Activated CD8-positive, alpha-beta T cell treated with anti-CD3 and anti-CD28 coated beads for 36 hours (primary cell): ENCODE results near the gene LPP. TPM values are rescaled to one million over a fixed set of nuclear protein-coding genes. Genes with fewer than 3 reads are reported as not detected.

Source experiments
- ATAC-seq: fragments of 200-7000 bp; cut with Tn5 transposase; one replicate; pipeline ENCODE4 v1.10.0; 2021; ENCODE audit warnings: mild to moderate bottlenecking, moderate library complexity
- CTCF ChIA-PET: fragments of 350-600 bp; sonication (Branson Sonifier 250); formaldehyde crosslinking; loops from one replicate; lab custom pipeline; 2021; ENCODE audit warnings: antibody characterized with exemption; lab: Charles Lee
- POLR2A ChIA-PET: fragments of 350-600 bp; sonication (Branson Sonifier 250); formaldehyde crosslinking; loops from one replicate; lab custom pipeline; 2021; ENCODE audit warnings: antibody characterized with exemption; lab: Charles Lee
- DNase-seq: peaks from one replicate; pipeline ENCODE4 v3.0.0-alpha.2; 2020
- H3K27ac Mint-ChIP-seq: one replicate; pipeline ENCODE4 v1.8.0; 2021; ENCODE audit warnings: mild to moderate bottlenecking, mixed read lengths
- H3K27me3 Mint-ChIP-seq: one replicate; pipeline ENCODE4 v1.8.0; 2021; ENCODE audit warnings: mixed read lengths
- H3K36me3 Mint-ChIP-seq: one replicate; pipeline ENCODE4 v1.8.0; 2021; ENCODE audit warnings: low read depth, mixed read lengths
- H3K4me1 Mint-ChIP-seq: one replicate; pipeline ENCODE4 v1.8.0; 2021; ENCODE audit warnings: low read depth, mixed read lengths
- H3K4me3 Mint-ChIP-seq: one replicate; pipeline ENCODE4 v1.8.0; 2021; ENCODE audit warnings: mild to moderate bottlenecking, moderate library complexity, mixed read lengths
- H3K9me3 Mint-ChIP-seq: one replicate; pipeline ENCODE4 v1.8.0; 2021; ENCODE audit warnings: mixed read lengths
- intact Hi-C: fragments of 100-400 bp; cut with micrococcal nuclease; formaldehyde crosslinking; loops from one replicate; pipeline ENCODE4 v1.10.0; 2022
- total RNA-seq, 2 experiments: library from RNA; stranded (reverse); gene quantifications; one replicate each; pipeline ENCODE4 v1.2.3, GENCODE V29; 2021
- TF ChIP-seq, protein P1 (sequence below): fragments of 200-600 bp; IDR thresholded peaks from one replicate; pipeline ENCODE4 v1.8.0; 2022; ENCODE audit warnings: antibody characterized with exemption, mild to moderate bottlenecking

Gene LPP
- total RNA-seq, 2 experiments from 2014 or later, result 16.4 to 22.6 TPM

DNA sequence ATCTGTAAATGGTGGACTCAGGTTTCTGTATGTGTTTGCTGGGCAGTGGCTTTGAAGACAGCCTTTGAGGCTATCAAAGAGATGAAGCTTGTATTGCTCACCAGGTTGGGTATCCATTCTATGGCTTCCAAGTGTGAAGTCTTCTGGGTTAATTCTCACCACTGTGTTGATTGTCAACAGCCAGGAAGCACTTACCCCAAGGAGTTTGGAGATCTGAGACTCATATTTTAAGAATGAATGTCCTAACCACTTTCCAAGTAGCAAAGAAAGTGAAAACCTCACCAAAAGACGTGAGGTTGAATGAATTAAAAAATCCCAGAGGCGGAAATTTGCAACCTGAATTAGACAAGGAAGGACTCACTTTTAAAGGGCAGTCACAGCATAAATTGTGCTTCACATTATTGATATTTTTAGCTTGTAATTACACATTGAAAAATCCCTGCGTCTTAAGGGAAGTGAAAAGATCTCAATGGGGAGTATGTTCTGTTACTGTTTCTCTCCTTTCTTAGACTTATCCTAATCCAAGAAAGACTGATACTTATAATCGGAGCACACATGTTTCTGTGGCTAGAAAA is 713.8 kb downstream of the LPP start:
- H3K4me1 Mint-ChIP-seq, result no peaks in the 10 kb centered on the region
- H3K27me3 Mint-ChIP-seq, result no peaks in the 10 kb centered on the region
- ATAC-seq (no peak), DNase-seq (no peak)
- ChIA-PET POLR2A (interaction anchor here (1.2 kb wide), 1 partner anchor 13 kb away, joined by 3 read pairs; no protein-coding TSS in a partner anchor), CTCF (interaction anchor here (1.1 kb wide), 1 partner anchor 1128 kb away, joined by 4 read pairs; no protein-coding TSS in a partner anchor)
- H3K36me3 Mint-ChIP-seq, result peaks cover 1% of the 10 kb centered on the region
- no peak overlapping the region for H3K27ac Mint-ChIP-seq
- H3K4me3 Mint-ChIP-seq, result no peak overlapping the region
- TF ChIP-seq, protein P1, sequence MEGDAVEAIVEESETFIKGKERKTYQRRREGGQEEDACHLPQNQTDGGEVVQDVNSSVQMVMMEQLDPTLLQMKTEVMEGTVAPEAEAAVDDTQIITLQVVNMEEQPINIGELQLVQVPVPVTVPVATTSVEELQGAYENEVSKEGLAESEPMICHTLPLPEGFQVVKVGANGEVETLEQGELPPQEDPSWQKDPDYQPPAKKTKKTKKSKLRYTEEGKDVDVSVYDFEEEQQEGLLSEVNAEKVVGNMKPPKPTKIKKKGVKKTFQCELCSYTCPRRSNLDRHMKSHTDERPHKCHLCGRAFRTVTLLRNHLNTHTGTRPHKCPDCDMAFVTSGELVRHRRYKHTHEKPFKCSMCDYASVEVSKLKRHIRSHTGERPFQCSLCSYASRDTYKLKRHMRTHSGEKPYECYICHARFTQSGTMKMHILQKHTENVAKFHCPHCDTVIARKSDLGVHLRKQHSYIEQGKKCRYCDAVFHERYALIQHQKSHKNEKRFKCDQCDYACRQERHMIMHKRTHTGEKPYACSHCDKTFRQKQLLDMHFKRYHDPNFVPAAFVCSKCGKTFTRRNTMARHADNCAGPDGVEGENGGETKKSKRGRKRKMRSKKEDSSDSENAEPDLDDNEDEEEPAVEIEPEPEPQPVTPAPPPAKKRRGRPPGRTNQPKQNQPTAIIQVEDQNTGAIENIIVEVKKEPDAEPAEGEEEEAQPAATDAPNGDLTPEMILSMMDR, result no peak
- intact Hi-C loops, result no loop called here
- H3K9me3 Mint-ChIP-seq, result no peaks in the 10 kb centered on the region

DNA sequence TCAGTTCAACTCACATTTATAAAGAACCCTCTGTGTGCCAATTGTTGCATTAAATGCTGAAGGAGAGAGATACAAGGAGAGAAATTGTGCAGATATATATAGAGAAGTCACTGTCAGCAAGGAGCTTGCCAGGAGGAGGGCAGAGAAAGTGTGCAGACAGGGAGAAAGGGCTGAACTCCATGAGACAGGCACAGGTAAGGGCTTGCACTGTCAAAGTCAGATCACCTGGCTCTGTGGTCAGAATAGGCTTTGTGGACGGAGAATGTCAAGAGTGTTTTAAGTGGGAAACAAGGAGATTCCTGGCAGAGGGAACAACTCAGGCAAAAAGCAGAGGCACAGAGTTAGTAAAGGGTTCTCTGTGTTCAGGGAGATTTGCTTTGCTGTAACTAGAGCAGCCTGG is 714.8 kb downstream of the LPP start:
- intact Hi-C loops, result no loop called here
- POLR2A ChIA-PET, result no interaction called here
- CTCF ChIA-PET, result interaction anchor here (2.3 kb wide), 1 partner anchor 85 kb away, joined by 6 read pairs; no protein-coding TSS in a partner anchor
- ATAC-seq, result no peak
- Mint-ChIP-seq H3K4me1 (no peaks in the 10 kb centered on the region), H3K27ac (no peak overlapping the region), H3K36me3 (peaks cover 3% of the 10 kb centered on the region), H3K27me3 (no peaks in the 10 kb centered on the region), H3K4me3 (no peak overlapping the region), H3K9me3 (no peaks in the 10 kb centered on the region)
- TF ChIP-seq, protein P1, result no peak
- DNase-seq, result no peak

DNA sequence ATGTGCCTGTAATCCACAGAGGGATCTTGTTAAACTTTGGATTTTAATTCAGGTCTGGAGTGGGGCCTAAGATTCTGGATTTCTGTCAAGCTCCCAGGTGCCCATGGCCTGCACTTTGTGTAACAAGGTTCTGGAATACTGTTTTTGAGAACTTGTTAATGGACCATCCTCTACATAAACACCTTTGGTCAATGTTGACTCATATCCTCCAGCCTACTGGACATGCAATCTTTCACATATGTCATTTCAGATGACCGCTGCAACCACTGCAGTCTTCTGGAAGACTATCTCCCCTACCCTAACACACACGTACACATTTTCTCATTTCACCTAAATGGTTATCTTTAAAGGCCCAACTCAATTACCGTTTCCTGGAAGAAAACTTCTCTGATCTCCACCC is 715.7 kb downstream of the LPP start:
- DNase-seq (no peak), ATAC-seq (no peak)
- Mint-ChIP-seq H3K27me3 (no peaks in the 10 kb centered on the region), H3K9me3 (no peaks in the 10 kb centered on the region), H3K4me3 (no peak overlapping the region), H3K4me1 (no peaks in the 10 kb centered on the region), H3K27ac (no peak overlapping the region), H3K36me3 (peaks cover 6% of the 10 kb centered on the region)
- CTCF ChIA-PET, result interaction anchor here (2.3 kb wide), 1 partner anchor 85 kb away, joined by 6 read pairs; no protein-coding TSS in a partner anchor
- POLR2A ChIA-PET, result no interaction called here
- intact Hi-C loops, result no loop called here
- TF ChIP-seq, protein P1, result no peak

DNA sequence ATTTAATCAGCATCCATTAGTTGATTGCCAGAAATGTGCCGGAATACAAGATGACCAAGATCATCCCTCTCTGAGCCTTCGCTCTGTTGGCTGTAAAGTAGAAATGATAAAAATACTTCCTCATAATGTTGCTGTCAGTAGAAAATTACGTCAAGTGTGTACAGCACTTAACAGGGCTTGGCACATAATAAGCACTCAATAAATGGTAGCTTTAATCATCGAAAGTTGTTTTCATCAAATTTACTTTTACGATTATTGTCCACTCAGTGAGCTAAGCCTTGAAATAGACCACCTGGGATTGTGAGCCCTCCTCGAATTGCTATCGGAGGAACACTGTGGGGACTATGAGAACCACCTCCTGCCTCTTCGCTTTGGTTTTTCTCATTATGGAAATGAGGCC is 716.5 kb downstream of the LPP start:
- DNase-seq (no peak), ATAC-seq (no peak)
- H3K27ac Mint-ChIP-seq, result no peak overlapping the region
- H3K9me3 Mint-ChIP-seq, result no peaks in the 10 kb centered on the region
- ChIA-PET POLR2A (no interaction called here), CTCF (interaction anchor here (2.3 kb wide), 1 partner anchor 84 kb away, joined by 6 read pairs; no protein-coding TSS in a partner anchor)
- peaks cover 9% of the 10 kb centered on the region for H3K36me3 Mint-ChIP-seq
- TF ChIP-seq, protein P1, result no peak
- H3K27me3 Mint-ChIP-seq, result no peaks in the 10 kb centered on the region
- peaks cover 3% of the 10 kb centered on the region for H3K4me1 Mint-ChIP-seq
- intact Hi-C loops, result no loop called here
- no peak overlapping the region for H3K4me3 Mint-ChIP-seq

DNA sequence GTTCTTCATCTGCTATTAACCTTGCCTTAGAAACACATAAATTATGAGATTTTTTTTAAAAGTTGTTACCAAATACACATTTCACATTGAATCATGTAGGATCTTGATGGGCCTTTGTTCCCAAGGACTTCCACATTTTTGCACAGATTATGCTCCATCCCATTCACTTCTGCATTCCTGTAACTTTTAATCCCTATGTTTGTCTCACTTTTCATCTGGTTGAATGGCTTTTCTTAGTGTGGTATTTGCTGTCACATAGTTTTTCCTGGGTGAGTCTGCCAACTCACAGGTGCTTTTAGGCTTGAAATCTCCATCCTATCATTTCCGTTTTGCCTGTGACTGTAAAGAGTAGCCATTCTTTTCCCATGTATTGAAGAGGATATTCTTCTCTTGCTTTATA is 720.6 kb downstream of the LPP start:
- no peak overlapping the region for H3K27ac Mint-ChIP-seq
- ChIA-PET CTCF (interaction anchor here (1.1 to 2.6 kb wide), 2 partner anchors 41 to 1134 kb away, joined by 3 to 7 read pairs; no protein-coding TSS in a partner anchor), POLR2A (no interaction called here)
- no peak for DNase-seq
- ATAC-seq, result no peak
- H3K4me1 Mint-ChIP-seq, result peaks cover 8% of the 10 kb centered on the region
- no peaks in the 10 kb centered on the region for H3K9me3 Mint-ChIP-seq
- intact Hi-C loops, result no loop called here
- TF ChIP-seq, protein P1, result no peak
- H3K27me3 Mint-ChIP-seq, result no peaks in the 10 kb centered on the region
- no peak overlapping the region for H3K4me3 Mint-ChIP-seq
- peaks cover 7% of the 10 kb centered on the region for H3K36me3 Mint-ChIP-seq
